ENCODE data around the gene FAM118A. TPM values are rescaled to one million over a fixed set of nuclear protein-coding genes. Genes with fewer than 3 reads are reported as not detected.
A peak's percentile ranks its signal among the peaks of the same experiment; 100 is the strongest.
"Not testable (repeated sequence)": the region's sequence is repeated elsewhere in the genome, so short reads cannot be mapped to it uniquely, and the experiment has no call there.

The FAM118A gene
- 10 to 100 TPM in 2 of 6 donors, 1 to 10 TPM in 4; 7.1 to 25.4 (median 8.2) TPM for total RNA-seq
- 100 to 1,000 TPM in 1 of 2 donors, 10 to 100 TPM in 1; 19.0 to 127 TPM for polyA plus RNA-seq

DNA sequence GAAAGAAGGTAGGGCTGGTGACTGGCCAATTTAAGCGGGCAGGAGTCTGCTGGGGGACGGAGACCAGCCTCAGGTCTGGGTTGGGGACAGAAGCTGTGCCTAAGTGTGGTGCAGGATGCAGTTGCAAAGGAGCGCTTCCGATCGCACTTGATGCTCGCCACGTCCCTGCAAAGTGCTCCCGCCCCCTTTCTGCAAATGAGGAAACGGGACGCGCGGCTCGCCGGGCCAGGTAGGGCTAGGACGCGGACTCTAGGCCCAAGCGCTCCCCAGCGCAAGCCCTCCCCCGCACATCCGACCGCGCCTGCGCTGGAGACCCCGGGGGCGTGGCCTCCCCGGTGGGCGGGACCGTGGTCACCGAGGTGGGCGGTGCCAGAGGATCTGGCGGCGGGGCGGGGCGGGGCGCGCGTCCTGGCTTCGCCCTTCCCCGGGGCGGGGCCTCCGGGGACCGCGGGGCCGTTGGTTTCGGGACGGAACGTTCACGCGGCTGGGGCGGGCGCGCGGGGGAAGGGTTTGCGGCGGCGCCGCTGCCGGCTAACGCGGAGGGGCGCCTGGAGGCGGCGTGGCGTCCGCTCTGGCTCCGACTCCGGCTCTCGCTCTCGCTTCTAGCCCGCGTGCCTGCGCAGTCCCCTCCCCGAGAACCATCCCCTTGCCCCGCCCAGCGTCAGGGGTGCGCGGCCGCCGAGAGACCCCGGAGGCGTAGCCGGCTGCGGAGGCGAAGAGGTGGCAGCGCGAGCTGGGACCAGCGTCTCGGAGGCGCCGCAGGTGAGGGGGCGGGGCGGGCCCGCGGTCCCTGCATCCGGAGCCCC is at the start of gene FAM118A:
Gene FAM118A, plus strand, starts transcription at position 513 of the 806 bp plus-strand sequence. CDS start 12,446 bp downstream, outside the sequence.
- FAIRE-seq (no peak), ATAC-seq (peak; percentile 94 to 97 (median 95)), DNase-seq (peak; percentile 85 to 100 (median 96))
- intact Hi-C loops (cut with DNase I): no loop called here
- TF ChIP-seq, protein P1, sequence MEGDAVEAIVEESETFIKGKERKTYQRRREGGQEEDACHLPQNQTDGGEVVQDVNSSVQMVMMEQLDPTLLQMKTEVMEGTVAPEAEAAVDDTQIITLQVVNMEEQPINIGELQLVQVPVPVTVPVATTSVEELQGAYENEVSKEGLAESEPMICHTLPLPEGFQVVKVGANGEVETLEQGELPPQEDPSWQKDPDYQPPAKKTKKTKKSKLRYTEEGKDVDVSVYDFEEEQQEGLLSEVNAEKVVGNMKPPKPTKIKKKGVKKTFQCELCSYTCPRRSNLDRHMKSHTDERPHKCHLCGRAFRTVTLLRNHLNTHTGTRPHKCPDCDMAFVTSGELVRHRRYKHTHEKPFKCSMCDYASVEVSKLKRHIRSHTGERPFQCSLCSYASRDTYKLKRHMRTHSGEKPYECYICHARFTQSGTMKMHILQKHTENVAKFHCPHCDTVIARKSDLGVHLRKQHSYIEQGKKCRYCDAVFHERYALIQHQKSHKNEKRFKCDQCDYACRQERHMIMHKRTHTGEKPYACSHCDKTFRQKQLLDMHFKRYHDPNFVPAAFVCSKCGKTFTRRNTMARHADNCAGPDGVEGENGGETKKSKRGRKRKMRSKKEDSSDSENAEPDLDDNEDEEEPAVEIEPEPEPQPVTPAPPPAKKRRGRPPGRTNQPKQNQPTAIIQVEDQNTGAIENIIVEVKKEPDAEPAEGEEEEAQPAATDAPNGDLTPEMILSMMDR (IDR thresholded peaks at IDR 0.05): no peak
- H3K4me3 ChIP-seq: peak within 1 kb of the TSS; percentile 86 to 99 (median 96)
- H3K27me3 ChIP-seq: no peaks in the 10 kb centered on the region
- 1% methylated on average over 76 to 95 of the region's 95 CpGs for WGBS, 2 donors
- no peaks in the 10 kb centered on the region for H3K36me3 ChIP-seq
- peaks cover 0 to 18% (median 0%) of the 10 kb centered on the region in 3 donors for H3K4me1 ChIP-seq
- peak within 1 kb of the TSS; percentile 23 to 74 (median 48) for H3K27ac ChIP-seq
- H3K9me3 ChIP-seq: no peaks in the 10 kb centered on the region

DNA sequence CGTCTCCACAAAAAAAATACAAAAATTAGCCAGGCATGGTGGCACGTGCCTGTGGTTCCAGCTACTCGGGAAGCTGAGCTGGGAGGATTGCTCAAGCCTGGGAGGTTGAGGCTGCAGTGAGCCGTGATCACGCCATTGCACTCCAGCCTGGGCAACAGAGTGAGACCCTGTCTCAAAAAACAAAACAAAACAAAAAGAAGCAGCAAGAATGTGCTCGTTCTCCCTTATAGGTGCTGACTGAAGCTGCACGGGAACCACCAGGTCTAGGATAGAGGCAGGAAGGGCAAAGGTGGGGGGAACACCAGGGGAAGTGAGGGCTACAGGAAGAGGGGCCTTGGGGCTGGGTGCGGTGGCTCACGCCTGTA is 49.4 kb upstream of the FAM118A start:
- intact Hi-C loops (cut with DNase I): loop anchor here in 1 of 3 donors (10.0 kb wide), 1 partner anchor 174 kb away; no protein-coding TSS in a partner anchor

DNA sequence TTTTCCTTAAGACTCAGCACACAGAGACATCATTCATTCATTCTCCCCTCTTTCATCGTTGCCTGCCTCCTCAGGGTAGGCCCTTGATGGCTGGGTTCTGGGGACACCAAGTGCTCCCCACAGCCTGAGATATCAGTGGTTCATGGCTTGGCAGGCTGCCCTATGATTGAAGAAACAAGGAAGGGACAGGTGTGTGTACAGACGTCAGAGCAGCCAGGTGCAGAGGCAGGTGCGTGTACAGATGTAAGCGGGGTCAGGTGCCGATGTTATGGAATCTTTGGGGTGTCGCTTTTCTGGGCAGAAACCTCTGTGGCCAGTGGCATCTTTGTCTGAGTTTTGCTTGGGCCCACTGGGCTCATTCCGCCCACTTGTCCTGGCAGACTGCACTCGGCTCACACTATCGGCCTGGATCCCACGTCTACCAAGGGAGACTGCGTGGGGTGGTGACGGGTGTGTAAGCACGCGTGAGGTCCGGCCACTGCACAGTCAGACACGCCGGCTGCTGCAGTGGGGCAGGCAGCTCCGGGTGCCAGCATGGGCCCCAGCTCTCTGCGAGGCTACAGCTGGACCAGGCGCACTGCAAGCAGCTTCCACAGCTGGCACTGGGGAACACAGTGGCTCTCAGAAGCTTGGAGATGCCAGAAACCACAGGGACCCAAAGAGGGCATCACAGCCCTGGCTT is 48.2 kb upstream of the FAM118A start:
- intact Hi-C loops (cut with DNase I): loop anchor here in 1 of 3 donors (10.0 kb wide), 1 partner anchor 173 kb away; no protein-coding TSS in a partner anchor
- no peak for FAIRE-seq

More for the DNA sequence above, 49.4 kb upstream of the FAM118A start:
- not testable (repeated sequence) for H3K36me3 ChIP-seq, H3K4me3 ChIP-seq, FAIRE-seq, H3K27ac ChIP-seq, H3K9me3 ChIP-seq, DNase-seq, H3K4me1 ChIP-seq, ATAC-seq, H3K27me3 ChIP-seq
- 75 to 80% methylated on average over 9 of the region's 9 CpGs for WGBS, 2 donors

DNA sequence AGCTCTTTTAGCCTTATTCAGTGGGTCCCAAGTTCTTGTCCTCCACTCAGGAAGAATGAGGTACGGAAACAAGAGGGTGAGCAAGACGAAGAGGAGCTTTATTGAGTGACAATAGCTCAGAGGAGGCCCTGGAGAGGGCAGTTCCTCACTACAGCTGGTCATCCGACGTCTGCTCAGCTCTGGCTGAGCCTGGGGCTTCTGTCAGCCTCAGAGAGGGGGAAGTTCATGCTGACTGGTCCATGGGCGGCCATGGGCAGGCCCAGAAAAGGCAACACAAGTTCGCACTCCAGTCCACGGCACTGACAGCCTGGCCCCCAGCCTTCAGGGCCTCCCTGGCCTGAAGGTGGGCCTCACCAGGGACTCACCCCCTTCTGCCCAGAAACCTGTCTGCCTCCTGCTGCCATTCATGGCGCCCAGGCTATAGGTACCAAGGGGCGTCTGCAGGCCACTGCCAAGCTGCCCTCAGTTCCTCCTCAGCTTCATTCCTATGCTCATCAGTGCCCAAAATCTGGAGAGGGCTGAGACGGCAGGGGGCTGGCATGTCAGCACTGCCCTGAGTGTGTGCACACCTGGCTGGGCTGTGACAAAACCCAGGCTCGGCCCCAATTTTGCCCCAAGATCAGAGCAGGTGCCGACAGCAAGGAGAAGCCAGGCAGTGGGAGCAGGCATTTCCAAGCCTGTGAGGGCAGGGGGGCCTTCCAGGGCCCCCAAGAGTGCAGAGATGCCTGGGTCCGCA is 47.4 kb upstream of the FAM118A start:
- Histone ChIP-seq H3K4me1 (peaks cover 0 to 3% (median 0%) of the 10 kb centered on the region in 3 donors), H3K4me3 (no peak overlapping the region), H3K27me3 (no peaks in the 10 kb centered on the region), H3K9me3 (no peaks in the 10 kb centered on the region), H3K36me3 (no peaks in the 10 kb centered on the region), H3K27ac (no peak overlapping the region)
- WGBS, 2 donors: 70 to 88% methylated on average over 13 of the region's 13 CpGs
- TF ChIP-seq, protein P1 (IDR thresholded peaks at IDR 0.05): no peak
- intact Hi-C loops (cut with DNase I): loop anchor here in 1 of 3 donors (10.0 kb wide), 1 partner anchor 172 kb away; no protein-coding TSS in a partner anchor
- no peak for FAIRE-seq
- ATAC-seq: peak in 1 of 4 donors; percentile 26
- no peak for DNase-seq

More for the DNA sequence above, 48.2 kb upstream of the FAM118A start:
- Histone ChIP-seq H3K9me3 (no peaks in the 10 kb centered on the region), H3K4me1 (peaks cover 0 to 3% (median 0%) of the 10 kb centered on the region in 3 donors), H3K27me3 (no peaks in the 10 kb centered on the region), H3K4me3 (no peak overlapping the region), H3K36me3 (no peaks in the 10 kb centered on the region), H3K27ac (no peak overlapping the region)
- TF ChIP-seq, protein P1 (IDR thresholded peaks at IDR 0.05): no peak
- no peak for DNase-seq
- WGBS, 2 donors: 72 to 78% methylated on average over 20 of the region's 20 CpGs
- ATAC-seq: no peak
